NOMO-1 treated with dmso at 0.1 percent for 144 hours (cell line): Measurements from ENCODE around the gene LRG1.

ENCODE experiments used
- DNase-seq: peaks from one replicate; lab custom pipeline; 2025; ENCODE audit not compliant: unreplicated experiment; lab: John Stamatoyannopoulos, UW

The LRG1 gene

DNA sequence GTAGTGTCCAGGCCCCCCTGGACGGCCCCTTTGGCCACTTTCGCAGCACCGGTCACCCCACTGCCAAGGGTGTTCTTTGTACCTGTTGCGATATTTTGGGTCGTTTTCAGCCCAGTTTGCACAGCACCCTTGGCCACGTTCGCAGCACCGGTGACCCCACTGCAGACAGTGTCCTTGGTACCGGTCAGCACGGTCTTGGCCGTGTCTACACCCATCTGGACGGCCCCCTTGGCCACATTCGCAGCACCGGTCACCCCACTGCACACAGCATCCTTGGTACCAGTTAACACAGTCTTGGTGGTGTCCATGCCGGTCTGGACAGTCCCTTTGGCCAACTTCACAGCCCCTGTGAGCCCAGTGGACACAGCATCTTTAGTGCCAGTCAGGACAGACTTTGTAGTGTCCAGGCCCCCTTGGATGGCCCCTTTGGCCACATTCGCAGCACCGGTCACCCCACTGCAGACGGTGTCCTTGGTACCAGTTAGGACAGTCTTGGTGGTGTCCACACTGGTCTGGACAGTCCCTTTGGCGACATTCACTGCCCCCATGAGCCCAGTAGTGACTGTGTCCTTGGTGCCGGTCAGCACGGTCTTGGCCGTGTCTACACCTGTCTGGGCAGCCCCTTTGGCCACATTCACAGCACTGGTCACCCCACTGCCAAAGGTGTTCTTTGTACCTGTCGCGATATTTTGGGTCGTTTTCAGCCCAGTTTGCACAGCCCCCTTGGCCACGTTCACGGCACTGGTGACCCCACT lies 28.4 kb downstream of the LRG1 start:
- no peak for DNase-seq

DNA sequence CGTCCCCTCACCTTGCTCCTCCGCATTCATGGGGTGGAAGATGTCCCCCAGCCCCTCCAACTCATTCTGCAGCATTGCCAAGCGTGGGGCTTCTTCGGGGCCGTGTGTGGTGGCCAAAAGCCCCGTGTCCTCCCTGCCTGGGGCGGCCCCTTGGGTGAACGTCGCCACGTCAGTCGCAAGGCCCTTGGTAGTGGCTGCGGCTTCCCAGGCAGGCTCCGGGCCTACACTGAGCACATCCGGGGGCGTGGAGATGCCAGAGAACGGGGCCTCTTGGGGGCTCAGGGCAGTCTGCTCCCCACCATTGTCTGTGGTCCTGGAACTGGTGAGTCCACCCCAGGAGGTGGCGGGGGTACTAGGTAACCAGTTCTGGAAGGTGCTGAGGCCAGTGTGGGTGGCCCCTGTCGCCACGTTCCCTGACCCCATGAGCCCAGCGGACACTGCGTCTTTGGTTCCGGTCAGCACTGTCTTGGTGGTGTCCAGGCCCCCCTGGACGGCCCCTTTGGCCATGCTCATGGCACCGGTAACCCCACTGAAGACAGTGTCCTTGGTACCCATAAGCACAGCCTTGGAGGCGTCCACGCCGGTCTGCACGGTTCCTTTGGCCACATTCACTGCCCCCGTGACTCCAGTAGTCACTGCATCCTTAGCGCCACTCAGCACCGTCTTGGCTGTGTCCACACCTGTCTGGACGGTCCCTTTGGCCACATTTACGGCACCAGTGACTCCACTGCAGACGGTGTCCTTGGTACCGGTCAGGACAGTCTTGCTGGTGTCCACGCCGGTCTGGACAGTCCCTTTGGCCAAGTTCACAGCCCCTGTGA lies 29.2 kb downstream of the LRG1 start:
- DNase-seq = no peak

DNA sequence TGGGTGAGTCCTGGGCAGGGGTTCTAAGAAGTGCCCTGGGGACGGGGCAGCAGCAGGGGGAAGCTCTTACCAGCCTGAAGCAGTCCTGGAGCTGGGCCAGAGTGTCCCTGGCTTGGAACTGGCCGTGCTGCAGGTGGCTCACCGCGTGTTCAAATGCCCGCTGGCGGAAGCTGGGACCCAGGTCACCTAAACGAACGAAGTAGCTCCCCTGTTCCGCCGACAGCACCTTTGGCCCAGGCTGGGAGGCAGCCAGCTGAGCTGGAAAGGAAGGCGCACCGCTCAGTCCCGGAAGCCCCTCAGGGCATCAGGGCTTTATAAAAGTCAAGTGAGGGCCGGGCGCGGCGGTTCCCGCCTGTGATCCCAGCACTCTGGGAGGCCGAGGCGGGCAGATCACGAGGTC lies 31.1 kb downstream of the LRG1 start:
- no peak for DNase-seq

DNA sequence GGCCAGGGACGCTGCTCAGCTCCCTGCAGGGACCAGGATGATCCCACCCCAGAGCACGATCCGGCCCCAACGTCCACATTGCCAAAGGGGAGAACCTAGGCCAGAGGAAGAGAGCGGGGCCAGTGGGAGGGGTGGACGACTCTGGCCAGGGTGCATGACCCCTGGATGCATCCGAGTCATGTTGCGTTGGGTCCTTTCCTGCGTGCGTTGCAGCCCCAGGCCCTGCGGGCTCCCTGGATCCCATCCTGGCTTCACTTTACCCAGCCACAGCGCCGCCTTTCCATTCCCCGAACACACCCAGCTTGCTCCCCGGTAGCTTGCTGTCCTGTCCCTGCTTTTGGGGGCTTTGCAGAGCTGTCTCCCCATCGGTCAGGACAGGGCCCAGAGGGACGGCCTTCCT lies 32.0 kb downstream of the LRG1 start:
- no peak for DNase-seq

GRCh38 chr19:4507150-4507452 lies 32.7 kb downstream of the LRG1 start:
- no peak for DNase-seq

DNA sequence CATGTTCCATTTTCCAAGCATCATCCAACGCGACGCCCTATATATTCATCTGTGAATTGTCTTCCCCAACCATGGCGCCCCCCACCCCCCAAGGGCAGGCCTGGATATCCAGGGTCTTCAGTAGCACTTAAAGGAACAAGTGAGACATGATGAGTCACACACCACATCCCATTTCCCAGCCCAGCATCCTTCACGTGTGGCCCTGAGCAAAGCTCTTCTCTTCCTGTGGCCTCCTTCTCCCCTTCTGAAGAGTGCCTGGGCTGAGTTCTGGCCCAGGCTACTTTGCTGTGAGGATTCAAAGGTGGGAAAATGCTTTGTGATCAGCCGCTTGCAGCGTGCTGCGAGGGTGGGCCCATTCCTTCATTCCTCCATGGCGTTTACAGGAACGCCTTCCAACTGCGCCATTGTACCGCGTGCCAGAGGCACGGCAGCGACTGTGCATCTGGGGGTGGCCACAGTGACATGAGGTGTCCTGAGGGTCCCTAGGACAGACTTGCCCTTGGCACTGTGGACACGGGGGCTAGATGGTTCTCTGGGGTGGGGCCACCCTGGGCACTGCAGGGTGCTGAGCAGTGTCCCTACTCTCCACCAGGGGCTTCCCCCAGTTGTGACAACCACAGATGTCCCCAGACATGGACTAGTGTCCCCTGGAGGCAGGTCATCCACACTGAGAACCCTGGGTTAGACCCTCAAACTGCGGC lies 33.2 kb downstream of the LRG1 start:
- DNase-seq = no peak

GRCh38 chr19:4505570-4506448 lies 34.0 kb downstream of the LRG1 start:
- no peak for DNase-seq

DNA sequence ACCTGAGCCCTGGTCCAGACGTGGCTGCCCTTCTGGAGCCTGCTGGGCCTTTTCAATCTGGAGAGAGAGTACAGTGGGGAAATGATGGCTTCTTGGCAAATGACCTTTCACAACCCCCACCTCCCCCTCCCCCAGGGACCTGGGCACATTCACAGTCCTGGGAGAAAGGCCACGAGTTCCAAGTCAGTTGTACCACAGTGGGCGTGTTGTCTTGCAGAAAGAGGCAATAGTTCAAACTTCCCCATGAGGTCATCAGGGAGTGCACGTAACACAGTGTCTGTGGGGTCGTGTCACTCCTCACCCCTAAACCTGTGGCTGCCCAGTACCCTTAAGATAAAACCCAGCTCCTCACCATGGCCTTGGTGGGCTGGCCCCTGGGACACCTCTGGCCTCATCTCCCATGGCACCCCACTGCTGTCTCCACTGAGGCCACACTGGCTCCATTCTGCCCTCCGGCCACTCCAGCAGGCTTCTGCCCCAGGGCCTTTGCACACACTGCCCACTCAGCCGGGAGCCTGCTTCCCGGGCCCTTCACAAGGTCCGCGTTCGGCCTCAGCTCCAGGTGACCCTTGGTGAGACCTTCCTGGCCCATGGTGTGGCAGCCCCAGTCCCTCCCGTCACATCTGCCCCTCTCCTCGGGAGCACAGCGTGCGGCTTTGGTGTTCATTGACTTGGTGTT lies 34.8 kb downstream of the LRG1 start:
- no peak for DNase-seq

- DNase-seq = no peak
Observed at GRCh38 chr19:4504297-4504701, 35.5 kb downstream of the LRG1 start.

GRCh38 chr19:4503825-4504170 lies 36.0 kb downstream of the LRG1 start:
- DNase-seq = no peak

DNA sequence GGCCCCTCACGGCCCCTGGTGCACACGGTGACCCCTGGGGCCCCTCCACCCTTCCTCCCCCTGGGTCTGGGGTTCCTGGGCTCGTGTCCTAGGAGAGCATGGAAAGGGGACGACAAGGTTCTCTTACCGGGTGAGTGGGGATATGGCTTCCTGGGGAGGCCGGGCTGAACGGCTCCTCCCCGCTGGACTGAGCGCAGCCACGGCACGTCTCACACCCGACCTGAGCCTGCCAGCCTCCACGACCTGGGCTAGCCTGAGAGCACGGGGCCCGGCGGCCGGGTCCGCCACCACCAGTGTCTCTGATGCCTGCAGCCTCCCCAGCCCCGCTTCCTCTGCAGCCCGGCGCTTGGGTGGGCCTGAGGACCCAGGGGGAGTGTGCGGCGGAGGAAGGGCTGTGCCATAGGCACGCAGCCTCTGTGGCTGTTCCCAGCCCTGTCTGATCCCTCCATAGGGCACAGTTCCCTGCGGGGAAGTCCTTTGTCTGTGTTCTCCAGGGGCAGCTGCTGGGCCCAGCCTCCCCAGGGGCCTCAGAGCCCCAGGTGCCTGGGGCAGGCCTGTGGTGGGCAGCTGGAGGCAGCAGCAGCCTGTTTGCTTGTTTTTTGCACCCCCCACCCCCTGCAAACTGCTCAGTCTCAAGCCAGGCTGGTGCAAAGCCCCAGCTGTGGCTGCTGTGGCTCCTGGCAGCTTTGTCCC lies 36.6 kb downstream of the LRG1 start:
- no peak for DNase-seq

- DNase-seq = no peak
Observed at GRCh38 chr19:4502282-4503131, 37.3 kb downstream of the LRG1 start.

DNA sequence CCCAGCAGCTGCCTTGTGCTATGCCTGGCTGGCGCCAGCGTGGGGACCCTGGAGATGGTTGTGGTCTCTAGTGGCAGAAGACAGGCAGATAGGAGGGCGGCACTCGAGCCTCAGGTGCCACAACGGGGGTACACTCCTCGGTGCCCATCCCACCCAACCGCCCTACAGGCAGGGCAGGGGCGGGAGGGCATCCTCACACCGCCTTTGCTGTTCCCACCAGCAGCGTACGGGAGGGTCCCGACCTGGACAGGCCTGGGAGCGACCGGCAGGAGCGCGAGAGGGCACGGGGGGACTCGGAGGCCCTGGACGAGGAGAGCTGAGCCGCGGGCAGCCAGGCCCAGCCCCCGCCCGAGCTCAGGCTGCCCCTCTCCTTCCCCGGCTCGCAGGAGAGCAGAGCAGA lies 38.1 kb downstream of the LRG1 start:
- DNase-seq = no peak

GRCh38 chr19:4500841-4501591 lies 38.8 kb downstream of the LRG1 start:
- no peak for DNase-seq

DNA sequence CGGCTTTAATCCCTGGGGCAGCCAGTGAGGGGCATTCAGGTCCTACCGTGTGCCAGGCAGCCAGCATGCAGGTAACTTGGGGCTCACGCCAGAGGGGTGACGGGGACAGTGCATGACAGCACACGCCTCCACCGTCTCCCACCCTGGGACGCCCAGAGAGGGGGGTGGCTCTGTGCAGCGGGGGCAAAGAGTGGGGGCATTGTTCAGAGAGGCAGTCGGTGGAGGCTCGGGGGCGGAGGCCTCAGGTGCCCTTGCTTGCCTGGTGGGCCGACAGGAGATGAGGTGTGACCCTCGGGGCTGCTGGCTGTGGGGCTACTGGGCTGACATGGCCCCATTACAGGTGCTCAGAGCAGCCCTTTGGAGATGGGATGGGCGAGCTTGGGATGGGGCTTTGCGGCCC lies 40.0 kb downstream of the LRG1 start:
- DNase-seq = no peak

DNA sequence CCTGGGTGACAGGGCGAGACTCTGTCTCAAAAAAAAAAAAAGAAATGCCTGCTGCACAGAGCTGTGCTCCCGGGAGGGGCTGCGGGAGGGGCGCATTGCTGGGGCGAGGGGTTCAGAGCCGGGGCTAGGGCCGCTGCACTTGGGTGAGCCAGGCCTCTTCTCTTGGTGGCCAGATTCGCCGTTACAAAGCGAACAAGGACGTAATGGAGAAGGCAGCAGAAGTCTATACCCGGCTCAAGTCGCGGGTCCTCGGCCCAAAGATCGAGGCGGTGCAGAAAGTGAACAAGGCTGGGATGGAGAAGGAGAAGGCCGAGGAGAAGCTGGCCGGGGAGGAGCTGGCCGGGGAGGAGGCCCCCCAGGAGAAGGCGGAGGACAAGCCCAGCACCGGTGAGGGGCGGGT lies 40.5 kb downstream of the LRG1 start:
- DNase-seq = no peak

DNA sequence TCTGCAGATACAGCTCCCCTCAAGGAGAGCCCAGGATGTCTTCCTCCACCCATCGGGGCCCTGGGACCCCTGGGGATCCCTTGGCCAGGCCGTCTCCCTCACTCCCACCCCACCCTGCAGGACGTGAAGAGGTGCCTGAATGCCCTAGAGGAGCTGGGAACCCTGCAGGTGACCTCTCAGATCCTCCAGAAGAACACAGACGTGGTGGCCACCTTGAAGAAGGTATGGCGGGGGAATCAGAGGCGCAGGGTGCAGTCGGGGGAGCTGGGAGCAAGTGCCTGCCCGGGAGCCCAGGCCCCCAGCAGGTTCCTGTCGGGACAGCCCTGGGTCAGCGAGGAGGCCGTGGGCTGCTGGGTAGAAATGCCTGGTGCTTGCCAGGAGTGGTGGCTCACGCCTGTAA lies 41.1 kb downstream of the LRG1 start:
- no peak for DNase-seq

DNA sequence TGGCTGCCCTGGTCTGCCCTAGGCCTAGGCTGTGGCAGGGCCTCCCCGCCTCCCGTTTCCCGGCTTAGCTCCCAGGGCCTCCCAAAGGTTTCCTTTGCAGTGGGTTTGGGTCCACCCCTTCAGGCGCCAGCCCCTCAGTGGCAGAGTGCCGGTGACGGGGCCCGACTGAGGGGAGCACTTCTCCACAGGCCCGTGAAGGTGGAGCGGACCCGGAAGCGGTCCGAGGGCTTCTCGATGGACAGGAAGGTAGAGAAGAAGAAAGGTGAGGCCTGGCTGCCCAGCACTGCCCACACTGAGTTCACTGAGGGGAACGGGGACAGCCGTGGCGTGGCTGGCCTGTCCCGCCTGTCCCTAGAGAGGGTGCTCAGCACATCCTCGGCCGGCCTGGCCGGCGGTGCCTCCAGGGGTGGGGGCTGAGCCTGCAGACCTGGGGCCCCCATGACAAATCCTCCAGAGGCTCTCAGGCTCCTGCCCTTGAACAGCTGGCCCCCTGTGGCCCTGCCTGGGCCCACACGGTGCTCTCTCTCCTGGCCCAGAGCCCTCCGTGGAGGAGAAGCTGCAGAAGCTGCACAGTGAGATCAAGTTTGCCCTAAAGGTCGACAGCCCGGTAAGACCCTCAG lies 42.0 kb downstream of the LRG1 start:
- DNase-seq = no peak
